ENCODE results near the gene MSL3B.

MSL3B gene

GRCh38 chr2:233853353-233853752, 14.8 kb downstream of the MSL3B start:
- no peak for DNase-seq (ENCODE audit: low read depth)

- DNase-seq (ENCODE audit: low read depth), result no peak
Observed at GRCh38 chr2:233852056-233852455, 16.1 kb downstream of the MSL3B start.

GRCh38 chr2:233851169-233851568, 17.0 kb downstream of the MSL3B start:
- DNase-seq (ENCODE audit: low read depth), result no peak

GRCh38 chr2:233850745-233851144, 17.4 kb downstream of the MSL3B start:
- no peak for DNase-seq (ENCODE audit: low read depth)

GRCh38 chr2:233849607-233850271, 18.4 kb downstream of the MSL3B start:
- DNase-seq (ENCODE audit: low read depth), result no peak

- DNase-seq (ENCODE audit: low read depth), result no peak
Observed at GRCh38 chr2:233848276-233848675, 19.9 kb downstream of the MSL3B start.

GRCh38 chr2:233847248-233847898, 20.8 kb downstream of the MSL3B start:
- DNase-seq (ENCODE audit: low read depth), result no peak

GRCh38 chr2:233846387-233847247, 21.6 kb downstream of the MSL3B start:
- DNase-seq (ENCODE audit: low read depth), result no peak

GRCh38 chr2:233845301-233846060, 22.7 kb downstream of the MSL3B start:
- no peak for DNase-seq (ENCODE audit: low read depth)

- no peak for DNase-seq (ENCODE audit: low read depth)
Observed at GRCh38 chr2:233844836-233845235, 23.4 kb downstream of the MSL3B start.

- no peak for DNase-seq (ENCODE audit: low read depth)
Observed at GRCh38 chr2:233844064-233844807, 23.9 kb downstream of the MSL3B start.

- no peak for DNase-seq (ENCODE audit: low read depth)
Observed at GRCh38 chr2:233841183-233841582, 27.0 kb downstream of the MSL3B start.

GRCh38 chr2:233840520-233840919, 27.7 kb downstream of the MSL3B start:
- DNase-seq (ENCODE audit: low read depth), result no peak

GRCh38 chr2:233839447-233839820, 28.8 kb downstream of the MSL3B start:
- no peak for DNase-seq (ENCODE audit: low read depth)

- DNase-seq (ENCODE audit: low read depth), result no peak
Observed at GRCh38 chr2:233838726-233839446, 29.3 kb downstream of the MSL3B start.

- no peak for DNase-seq (ENCODE audit: low read depth)
Observed at GRCh38 chr2:233838251-233838650, 29.9 kb downstream of the MSL3B start.

GRCh38 chr2:233837694-233838229, 30.4 kb downstream of the MSL3B start:
- no peak for DNase-seq (ENCODE audit: low read depth)

GRCh38 chr2:233836359-233836758, 31.8 kb downstream of the MSL3B start:
- DNase-seq (ENCODE audit: low read depth), result no peak

GRCh38 chr2:233835230-233836186, 32.7 kb downstream of the MSL3B start:
- no peak for DNase-seq (ENCODE audit: low read depth)

Data from LHCN-M2 (cell line).